ENCODE measurements around the gene SV2C.

SV2C gene

GRCh38 chr5:76099286-76099702 lies 16.1 kb downstream of the SV2C start:
- DNase-seq (ENCODE audit: low spot score) = peak; percentile 63

GRCh38 chr5:76099756-76100155 lies 16.6 kb downstream of the SV2C start:
- no peak for DNase-seq (ENCODE audit: low spot score)

DNA sequence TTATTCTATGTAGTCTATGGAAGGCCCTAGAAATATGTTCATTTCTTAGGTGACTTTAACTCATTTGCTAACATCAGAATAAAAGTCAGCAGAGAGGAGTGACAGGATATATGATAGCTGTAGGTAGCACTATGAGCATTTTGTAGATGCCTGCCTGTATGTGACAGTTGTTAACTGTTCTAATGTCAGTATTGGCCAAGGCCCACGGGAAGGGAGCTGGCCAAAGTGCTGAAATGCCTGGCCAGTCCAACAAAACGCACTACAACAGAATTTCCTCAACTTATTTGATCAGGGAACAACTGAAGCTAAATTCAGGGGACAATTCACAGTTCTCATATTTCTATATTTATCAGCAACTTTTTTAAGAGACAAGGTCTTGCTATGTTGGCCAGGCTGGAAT lies 20.8 kb downstream of the SV2C start:
- DNase-seq (ENCODE audit: low spot score) = peak; percentile 17

DNA sequence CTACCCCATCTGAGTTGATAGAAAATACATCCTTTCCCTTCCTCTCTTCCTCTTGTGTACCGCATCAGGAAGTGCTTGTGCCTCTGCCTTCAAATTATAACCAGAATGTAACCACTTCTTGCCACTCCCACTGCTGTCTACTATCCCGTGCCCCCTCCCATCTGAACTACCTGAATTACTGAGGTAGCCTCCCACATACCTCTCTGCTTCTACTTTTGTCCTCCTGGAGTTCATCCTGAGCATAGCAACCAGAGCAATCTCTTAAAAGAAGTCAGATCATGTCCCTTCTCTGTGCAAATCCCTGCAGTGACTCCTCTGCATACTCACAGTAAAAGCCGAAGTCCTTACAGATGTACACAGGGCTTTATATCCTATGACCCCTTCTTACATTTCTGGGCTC lies 23.0 kb downstream of the SV2C start:
- DNase-seq (ENCODE audit: low spot score) = no peak

DNA sequence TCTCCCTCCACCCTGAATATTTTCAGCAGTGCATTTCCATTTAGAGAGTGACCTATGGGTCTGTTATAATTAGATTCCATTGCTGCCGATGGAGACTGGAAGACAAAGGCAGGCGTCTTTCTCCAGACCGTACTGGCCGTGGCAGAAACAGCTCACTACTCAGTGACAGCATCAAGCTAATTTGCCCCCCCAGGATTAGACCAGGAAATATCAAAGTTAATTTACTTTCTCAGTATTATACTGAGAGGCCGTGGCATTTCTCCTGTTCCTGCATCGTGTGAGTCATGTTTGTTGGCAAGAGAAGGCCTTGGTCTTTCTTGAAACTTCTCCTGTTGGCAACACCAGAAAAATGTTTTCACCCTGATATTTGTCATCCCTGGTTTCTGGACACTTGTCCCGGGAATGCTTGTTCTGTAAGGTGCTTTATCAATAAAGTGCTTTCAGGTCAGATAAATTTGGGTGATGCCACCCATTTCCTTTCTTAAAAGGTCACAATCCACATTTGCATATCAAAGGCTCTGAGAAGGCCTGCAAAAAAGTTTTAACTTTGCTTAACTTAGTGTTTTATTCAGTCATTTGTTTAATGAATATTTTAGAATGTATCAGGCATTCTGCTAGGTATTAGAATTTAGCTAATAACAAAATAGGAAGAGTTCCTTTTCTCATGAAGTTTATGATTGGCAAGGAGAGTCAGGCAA lies 28.4 kb downstream of the SV2C start:
- no peak for DNase-seq (ENCODE audit: low spot score)

- no peak for DNase-seq (ENCODE audit: low spot score)
Observed at GRCh38 chr5:76113103-76113502, 29.9 kb downstream of the SV2C start.

GRCh38 chr5:76114179-76114851 lies 31.1 kb downstream of the SV2C start:
- no peak for DNase-seq (ENCODE audit: low spot score)

DNA sequence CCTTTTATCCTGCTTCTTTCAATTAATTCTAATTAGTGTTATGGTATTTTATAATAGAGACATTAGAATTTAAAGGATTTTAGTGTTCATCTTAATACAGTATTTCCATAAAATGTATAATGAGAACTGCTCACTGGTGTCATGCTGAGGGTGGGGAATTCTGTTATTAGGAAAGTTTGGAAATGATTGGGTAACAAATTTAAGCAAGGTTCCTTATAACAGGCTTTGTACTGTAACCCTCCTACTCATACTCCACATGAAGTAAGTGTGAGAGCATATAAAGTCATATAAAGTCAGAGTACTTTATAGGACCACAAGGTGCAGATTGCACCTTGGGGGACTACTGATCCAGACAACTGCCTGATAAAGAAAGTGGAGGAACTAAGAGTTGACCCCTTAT lies 42.2 kb downstream of the SV2C start:
- DNase-seq (ENCODE audit: low spot score) = no peak

DNA sequence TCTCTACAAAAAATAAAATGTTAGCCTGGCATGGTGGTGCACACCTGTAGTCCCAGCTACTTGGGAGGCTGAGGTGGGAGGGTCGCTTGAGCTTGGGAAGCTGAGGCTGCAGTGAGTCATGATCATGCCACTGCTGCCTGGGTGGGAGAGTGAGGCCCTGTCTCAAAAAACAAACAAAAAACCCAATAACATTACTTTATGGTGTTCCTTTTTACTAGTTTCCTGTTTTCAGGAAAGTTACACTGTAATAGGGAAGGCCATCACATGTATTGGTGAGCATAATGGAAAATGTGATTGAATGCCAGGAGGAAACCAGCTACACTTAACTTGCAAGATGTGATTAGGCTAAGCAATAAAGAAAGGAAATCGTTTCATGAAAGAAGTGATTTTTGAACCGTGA lies 42.7 kb downstream of the SV2C start:
- no peak for DNase-seq (ENCODE audit: low spot score)

GRCh38 chr5:76134003-76134402 lies 50.8 kb downstream of the SV2C start:
- no peak for DNase-seq (ENCODE audit: low spot score)

- DNase-seq (ENCODE audit: low spot score) = no peak
Observed at GRCh38 chr5:76134646-76135045, 51.5 kb downstream of the SV2C start.

GRCh38 chr5:76137887-76138542 lies 54.8 kb downstream of the SV2C start:
- DNase-seq (ENCODE audit: low spot score) = no peak

DNA sequence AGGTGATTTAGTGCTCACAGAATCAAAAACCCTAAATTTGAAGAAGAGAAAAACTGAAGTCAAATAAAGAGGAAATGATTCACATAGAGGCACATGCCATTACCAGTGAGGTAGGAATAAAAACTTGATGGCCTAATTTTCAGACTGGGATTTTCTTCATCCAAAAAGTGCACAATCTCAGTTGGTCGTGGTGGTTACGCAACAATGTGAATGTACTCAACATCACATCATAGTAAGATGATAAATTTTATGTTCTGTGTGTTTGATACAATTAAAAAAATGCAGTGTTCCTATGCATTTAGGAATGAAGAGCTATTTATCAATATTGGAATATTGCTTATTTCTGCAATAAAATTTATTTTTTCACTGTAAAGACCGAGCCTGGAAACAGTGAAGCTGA lies 60.7 kb downstream of the SV2C start:
- DNase-seq (ENCODE audit: low spot score) = no peak

- no peak for DNase-seq (ENCODE audit: low spot score)
Observed at GRCh38 chr5:76144513-76145274, 61.5 kb downstream of the SV2C start.

GRCh38 chr5:76145945-76146344 lies 62.8 kb downstream of the SV2C start:
- peak; percentile 19 for DNase-seq (ENCODE audit: low spot score)

- no peak for DNase-seq (ENCODE audit: low spot score)
Observed at GRCh38 chr5:76149636-76150035, 66.5 kb downstream of the SV2C start.

DNA sequence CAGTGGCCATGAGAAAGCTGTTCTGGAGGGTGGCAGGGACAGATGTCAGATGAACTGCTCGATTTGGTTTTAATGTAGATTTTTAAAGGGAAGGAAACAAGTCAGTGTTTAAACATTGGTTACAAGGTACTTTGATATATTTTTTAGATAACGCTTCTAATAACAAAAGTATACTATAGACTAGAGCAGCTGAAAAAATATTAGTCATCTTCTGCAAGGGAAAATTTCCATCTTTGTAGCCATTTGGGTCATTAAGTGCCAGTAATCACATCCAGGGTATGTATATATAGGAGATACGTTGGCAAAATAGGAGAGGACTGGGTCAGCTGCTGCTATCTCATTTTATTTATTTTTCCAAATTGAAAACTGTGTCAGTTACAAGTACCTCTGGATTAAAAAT lies 69.0 kb downstream of the SV2C start:
- no peak for DNase-seq (ENCODE audit: low spot score)

DNA sequence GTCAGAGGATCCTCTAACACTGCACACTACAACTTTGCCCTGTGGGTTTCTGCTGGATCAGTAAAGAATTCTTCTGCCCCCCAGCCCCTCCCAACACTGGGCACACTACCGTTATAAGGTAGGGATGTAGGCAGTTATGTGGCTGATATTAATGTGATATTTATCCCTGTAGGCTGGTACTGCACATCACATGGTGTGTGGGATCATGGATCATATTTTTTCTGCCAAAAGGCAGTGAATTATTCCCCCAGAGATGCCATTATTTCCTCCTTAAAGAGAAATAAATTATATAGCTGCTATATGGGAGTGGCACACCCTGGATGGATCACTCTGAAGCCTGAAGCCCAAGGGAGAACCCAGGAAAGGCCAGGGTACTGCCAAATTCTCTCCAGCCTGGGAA lies 69.5 kb downstream of the SV2C start:
- no peak for DNase-seq (ENCODE audit: low spot score)

DNA sequence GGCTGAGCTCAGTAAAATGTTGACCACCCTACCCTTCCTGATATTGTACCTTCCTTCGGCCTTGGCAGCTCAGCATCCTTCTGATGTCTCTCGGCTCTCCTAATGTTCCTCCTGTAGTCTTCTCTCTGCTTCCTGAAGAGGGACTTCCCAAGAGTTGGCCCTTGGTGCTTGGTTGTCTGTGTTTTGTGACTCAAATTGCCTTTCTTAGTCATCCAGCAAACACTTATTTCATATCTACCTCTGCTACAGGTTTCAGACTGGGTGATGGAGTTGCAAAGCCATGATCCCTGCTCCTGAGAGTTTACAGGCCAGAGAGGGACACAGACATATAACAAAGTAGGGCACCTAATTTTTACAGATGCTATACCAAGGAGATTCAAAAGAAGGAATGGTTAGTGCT lies 70.1 kb downstream of the SV2C start:
- DNase-seq (ENCODE audit: low spot score) = peak; percentile 19

DNA sequence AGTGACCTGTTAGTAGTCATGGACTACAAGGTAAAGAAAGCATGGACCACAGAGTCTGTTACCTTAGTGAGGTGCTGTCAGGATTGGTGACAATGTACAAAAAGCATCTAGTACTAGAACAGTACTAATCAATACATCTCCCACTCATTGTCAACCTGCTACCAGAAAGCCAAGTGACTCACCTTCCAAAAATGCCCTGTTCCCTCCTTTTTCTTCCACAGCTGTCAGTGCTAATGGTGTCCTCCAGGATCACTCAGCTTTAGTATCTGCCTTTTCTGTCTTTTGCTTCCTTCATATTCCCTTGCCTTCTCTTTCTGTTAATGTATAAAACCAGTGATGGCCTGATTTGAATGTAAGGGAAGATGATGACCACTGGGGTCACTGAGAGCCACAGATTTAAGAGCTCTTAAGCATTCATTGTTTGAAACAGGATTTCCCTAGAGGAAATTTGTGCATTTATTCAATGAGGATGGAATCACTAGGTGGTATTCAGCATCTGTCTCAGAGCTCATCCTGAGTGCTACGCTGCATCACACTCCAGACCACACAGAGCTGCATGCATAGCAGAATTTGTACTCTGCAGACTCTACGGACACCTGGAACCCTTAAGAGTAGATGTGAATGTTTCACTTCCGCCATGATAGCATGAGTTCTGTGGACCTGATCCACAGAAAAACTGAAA lies 71.0 kb downstream of the SV2C start:
- DNase-seq (ENCODE audit: low spot score) = no peak

GRCh38 chr5:76155536-76155935 lies 72.4 kb downstream of the SV2C start:
- DNase-seq (ENCODE audit: low spot score) = no peak

DNA sequence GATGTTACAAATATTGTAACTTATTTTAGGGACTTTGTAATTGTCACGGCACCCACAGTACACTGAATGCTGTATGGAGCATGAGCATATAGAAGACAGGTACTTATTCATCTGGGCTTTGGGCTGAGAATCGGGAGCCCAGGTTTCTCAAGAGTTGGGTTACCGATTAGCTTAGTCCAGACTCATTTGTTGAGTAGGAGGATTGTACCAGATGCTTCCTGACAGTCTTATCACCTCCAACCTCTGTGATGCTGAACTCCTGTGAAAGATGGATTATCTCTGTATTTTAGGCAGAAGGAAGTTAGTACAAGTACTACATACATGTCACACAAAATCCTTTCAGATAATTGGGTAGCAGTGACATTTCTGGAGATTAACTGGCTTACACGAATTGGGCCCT lies 79.2 kb downstream of the SV2C start:
- no peak for DNase-seq (ENCODE audit: low spot score)

Data from activated CD4-positive, alpha-beta T cell treated with anti-CD3 and anti-CD28 coated beads, Interleukin-2, Interleukin-4, amounts not matched to agents 100 ng/mL and 50 ng/mL, durations not matched to agents 16 hours and 8 hours (primary cell).